OCI-M2 (cell line): ENCODE results near the gene UGDH.
"Not testable (repeated sequence)": the region's sequence is repeated elsewhere in the genome, so short reads cannot be mapped to it uniquely, and the experiment has no call there.

Source experiments
- DNase-seq: peaks from one replicate; lab custom pipeline; 2025; ENCODE audit not compliant: unreplicated experiment; lab: John Stamatoyannopoulos, UW

UGDH gene

GRCh38 chr4:39529534-39529933 is 2.3 kb upstream of the UGDH start:
- DNase-seq: no peak

- DNase-seq: no peak
Measured at GRCh38 chr4:39528061-39528465, 824 bp upstream of the UGDH start.

GRCh38 chr4:39526765-39527295 is 409 bp downstream of the UGDH start:
- DNase-seq: no peak

- DNase-seq: no peak
Measured at GRCh38 chr4:39525822-39526690, 1.2 kb downstream of the UGDH start.

- no peak for DNase-seq
Measured at GRCh38 chr4:39524161-39524957, 2.9 kb downstream of the UGDH start.

GRCh38 chr4:39522068-39522467 is 5.2 kb downstream of the UGDH start:
- DNase-seq: no peak

- no peak for DNase-seq
Measured at GRCh38 chr4:39521253-39521919, 5.9 kb downstream of the UGDH start.

GRCh38 chr4:39518484-39518883 is 8.8 kb downstream of the UGDH start:
- DNase-seq: no peak

GRCh38 chr4:39516407-39516966 is 10.8 kb downstream of the UGDH start:
- DNase-seq: no peak

GRCh38 chr4:39515669-39516401 is 11.4 kb downstream of the UGDH start:
- not testable (repeated sequence) for DNase-seq

- no peak for DNase-seq
Measured at GRCh38 chr4:39514888-39515401, 12.3 kb downstream of the UGDH start.

GRCh38 chr4:39514266-39514665 is 13.0 kb downstream of the UGDH start:
- DNase-seq: not testable (repeated sequence)

GRCh38 chr4:39510348-39510929 is 16.8 kb downstream of the UGDH start:
- no peak for DNase-seq

- no peak for DNase-seq
Measured at GRCh38 chr4:39505581-39505980, 21.7 kb downstream of the UGDH start.

- no peak for DNase-seq
Measured at GRCh38 chr4:39504538-39504937, 22.7 kb downstream of the UGDH start.

- DNase-seq: not testable (repeated sequence)
Measured at GRCh38 chr4:39502664-39503035, 24.6 kb downstream of the UGDH start.

- DNase-seq: no peak
Measured at GRCh38 chr4:39502019-39502663, 25.1 kb downstream of the UGDH start.

GRCh38 chr4:39498727-39499020 is 28.6 kb downstream of the UGDH start:
- DNase-seq: no peak

GRCh38 chr4:39497909-39498726 is 29.1 kb downstream of the UGDH start:
- DNase-seq: no peak
